HG02885 (cell line): ENCODE data around the gene FAM149B1.
"Not testable (repeated sequence)": the region's sequence is repeated elsewhere in the genome, so short reads cannot be mapped to it uniquely, and the experiment has no call there.

Source experiments
- ATAC-seq: cut with Tn5 transposase; IDR thresholded peaks from one replicate; pipeline ENCODE4 v1.9.1; 2021; ENCODE audit warnings: mild to moderate bottlenecking; ENCODE audit not compliant: unreplicated experiment, poor library complexity

The FAM149B1 gene

GRCh38 chr10:73167783-73168464 is at the start of gene FAM149B1, which contains the start of gene ECD:
Gene FAM149B1 (plus strand): TSS chr10:73168119. CDS start chr10:73168340, 221 bp downstream.
Gene ECD (minus strand): TSS chr10:73168008. CDS start chr10:73163937, 4,071 bp downstream.
- ATAC-seq: peak; percentile 94

GRCh38 chr10:73119457-73119856 is 48.5 kb upstream of the FAM149B1 start:
- no peak for ATAC-seq

DNA sequence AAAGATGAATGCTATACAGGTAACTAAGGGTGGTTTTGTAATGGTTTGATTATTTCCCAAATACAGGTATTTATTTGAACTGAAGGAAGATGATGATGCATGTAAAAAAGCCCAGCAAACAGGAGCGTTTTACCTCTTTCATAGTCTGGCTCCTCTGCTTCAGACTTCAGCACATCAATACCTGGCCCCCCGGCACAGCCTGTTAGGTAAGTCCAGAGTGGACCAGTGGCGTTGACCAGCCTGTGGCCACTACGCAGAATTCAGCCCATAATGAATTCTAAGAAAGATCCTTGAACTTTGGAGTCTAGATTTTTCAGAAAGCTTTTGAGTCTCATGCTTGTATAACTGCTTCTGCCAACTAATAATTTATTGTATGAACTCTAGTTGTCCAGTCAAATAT is 48.0 kb upstream of the FAM149B1 start:
- no peak for ATAC-seq

DNA sequence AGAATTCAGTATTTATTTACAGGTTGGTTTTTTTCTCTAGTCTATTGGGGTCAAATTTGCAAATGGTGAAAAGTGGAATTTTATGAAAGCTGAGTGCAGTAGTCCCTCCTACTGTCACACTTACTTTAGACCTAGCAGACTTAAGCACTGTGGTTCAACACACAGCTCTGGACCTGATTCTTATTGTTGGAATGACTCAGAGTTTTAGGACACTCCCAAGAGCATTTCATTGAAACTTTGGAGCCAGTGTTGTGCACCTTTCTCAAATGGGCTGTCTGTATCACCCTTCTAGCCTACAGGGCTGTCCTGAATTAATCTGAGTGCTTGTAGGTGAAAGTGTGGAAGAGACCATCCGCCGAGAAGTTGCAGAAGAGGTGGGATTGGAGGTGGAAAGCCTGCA is 41.6 kb upstream of the FAM149B1 start:
- no peak for ATAC-seq

DNA sequence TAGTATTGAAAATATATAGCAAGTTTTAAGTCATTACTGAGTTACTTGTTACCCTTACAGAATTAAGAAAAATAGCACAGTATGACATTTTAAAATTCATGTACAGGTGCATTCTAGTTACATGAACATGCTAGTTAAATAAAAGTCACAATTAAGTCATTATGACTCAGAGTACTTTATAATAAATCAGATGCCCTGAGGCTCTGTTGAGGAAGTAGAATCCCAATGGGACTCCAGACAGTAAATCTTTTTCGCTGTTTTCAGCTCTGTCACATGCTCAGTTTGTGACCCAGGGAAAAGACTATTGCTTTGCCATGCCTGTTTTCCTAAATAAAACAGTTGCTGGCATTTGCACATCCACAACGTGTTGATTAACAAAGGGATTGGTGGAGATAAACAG is 36.6 kb upstream of the FAM149B1 start:
- ATAC-seq: no peak

GRCh38 chr10:73131913-73132686 is 35.8 kb upstream of the FAM149B1 start:
- ATAC-seq: no peak

GRCh38 chr10:73134727-73135126 is 33.2 kb upstream of the FAM149B1 start:
- no peak for ATAC-seq

DNA sequence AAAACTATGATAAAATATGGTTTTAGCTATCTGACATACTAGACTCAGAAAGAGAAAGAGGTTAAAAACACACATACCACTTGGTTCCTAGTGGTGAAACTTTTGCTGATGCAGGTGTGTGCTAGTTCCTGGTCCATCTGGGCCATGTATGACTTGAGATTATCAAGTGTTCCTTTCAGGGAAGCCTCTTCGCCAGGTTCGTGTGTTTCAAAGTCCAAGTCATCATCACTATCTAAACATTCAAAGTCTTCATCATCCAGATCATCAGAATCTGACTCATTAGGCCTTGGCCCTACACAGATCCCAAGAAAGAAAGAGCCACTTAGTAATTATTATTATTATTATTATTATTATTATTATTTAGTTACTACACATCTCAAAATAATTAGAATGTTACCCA is 31.3 kb upstream of the FAM149B1 start:
- no peak for ATAC-seq

- ATAC-seq: no peak
Measured at GRCh38 chr10:73139251-73139650, 28.7 kb upstream of the FAM149B1 start.

- ATAC-seq: no peak
Measured at GRCh38 chr10:73141603-73142002, 26.3 kb upstream of the FAM149B1 start.

DNA sequence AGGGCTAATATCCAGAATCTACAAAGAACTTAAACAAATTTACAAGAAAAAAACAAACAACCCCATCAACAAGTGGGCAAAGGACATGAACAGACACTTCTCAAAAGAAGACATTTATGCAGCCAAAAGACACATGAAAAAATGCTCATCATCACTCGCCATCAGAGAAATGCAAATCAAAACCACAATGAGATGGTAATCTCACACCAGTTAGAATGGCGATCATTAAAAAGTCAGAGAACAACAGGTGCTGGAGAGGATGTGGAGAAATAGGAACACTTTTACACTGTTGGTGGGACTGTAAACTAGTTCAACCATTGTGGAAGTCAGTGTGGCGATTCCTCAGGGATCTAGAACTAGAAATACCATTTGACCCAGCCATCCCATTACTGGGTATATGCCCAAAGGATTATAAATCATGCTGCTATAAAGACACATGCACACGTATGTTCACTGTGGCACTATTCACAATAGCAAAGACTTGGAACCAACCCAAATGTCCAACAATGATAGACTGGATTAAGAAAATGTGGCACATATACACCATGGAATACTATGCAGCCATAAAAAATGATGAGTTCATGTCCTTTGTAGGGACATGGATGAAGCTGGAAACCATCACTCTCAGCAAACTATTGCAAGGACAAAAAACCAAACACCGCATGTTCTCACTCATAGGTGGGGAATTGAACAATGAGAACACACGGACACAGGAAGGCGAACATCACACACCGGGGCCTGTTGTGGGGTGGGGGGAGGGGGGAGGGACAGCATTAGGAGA is 17.1 kb upstream of the FAM149B1 start:
- ATAC-seq: not testable (repeated sequence)

- ATAC-seq: no peak
Measured at GRCh38 chr10:73152009-73152408, 15.9 kb upstream of the FAM149B1 start.

DNA sequence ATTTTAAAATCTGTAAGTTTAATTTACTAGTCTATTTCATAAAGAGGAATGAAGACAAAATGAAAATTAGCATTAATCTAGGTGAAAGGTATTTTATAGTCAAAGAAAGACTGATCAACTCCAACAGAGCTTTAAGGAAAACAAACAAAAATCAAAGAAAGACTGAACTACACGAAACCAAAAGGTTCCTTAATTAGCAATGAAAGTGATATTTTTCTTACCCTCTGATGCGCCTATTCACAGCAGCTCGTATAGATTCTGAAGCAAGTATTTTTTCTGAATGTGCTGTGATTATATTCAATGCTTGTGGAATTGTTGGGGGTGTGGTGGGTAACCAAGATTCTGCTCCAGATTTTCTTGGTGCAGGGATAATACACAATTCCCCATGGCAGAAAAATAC is 11.9 kb upstream of the FAM149B1 start:
- no peak for ATAC-seq

- ATAC-seq: no peak
Measured at GRCh38 chr10:73159038-73159648, 8.8 kb upstream of the FAM149B1 start.

DNA sequence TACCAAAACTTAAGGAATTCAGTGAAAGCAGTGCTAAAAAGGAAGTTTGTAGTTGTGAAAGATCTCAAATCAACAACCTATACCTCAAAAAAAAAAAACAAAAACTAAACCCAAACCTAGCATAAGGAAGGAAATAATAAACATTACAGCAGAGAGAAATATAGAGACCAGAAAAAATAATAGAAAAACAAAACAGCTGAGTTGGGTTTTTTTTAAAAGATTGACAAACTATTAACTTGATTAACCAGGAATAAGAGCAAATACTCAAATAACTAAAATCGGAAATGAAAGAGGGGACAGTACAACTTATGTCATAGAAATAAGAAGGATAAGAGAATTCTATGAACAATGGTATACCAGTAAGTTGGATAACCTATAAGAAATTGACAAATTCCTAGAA is 6.8 kb upstream of the FAM149B1 start:
- no peak for ATAC-seq

GRCh38 chr10:73161662-73162061 is 6.3 kb upstream of the FAM149B1 start:
- ATAC-seq: no peak

DNA sequence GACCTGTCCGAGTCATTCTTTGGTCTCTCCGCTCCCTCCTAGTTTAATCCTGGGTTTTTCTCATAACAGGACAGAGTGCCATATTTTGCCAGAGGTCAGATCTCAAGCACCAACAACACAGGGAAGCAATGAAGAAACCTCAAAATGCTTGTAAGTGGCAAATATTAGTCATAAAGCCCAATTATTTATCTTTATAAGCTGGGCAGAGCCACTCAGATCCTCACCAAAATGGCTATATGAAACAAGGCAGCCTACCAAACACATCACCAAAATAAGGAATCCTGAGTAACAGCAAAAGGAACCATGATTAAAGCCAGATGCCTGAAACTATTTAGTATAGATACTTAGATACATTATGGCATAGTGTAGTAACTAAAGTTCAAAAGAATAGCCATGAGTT is 4.8 kb upstream of the FAM149B1 start:
- ATAC-seq: no peak

DNA sequence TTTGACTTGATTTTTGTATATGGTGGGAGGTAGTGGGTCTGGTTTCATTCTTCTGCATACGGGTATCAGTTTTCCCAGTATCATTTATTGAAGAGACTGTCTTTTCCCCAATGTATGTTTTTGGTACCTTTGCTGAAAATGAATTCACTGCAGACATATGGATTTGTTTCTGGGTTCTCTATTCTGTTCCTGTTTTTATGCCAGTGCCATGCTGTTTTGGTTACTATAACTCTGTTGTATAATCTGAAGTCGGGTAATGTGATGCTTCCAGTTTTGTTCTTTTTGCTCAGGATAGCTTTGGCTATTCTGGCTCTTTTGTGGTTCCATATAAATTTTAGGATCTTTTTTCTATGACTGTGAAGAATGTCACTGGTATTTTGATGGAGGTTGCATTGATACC is 947 bp upstream of the FAM149B1 start:
- ATAC-seq: no peak

DNA sequence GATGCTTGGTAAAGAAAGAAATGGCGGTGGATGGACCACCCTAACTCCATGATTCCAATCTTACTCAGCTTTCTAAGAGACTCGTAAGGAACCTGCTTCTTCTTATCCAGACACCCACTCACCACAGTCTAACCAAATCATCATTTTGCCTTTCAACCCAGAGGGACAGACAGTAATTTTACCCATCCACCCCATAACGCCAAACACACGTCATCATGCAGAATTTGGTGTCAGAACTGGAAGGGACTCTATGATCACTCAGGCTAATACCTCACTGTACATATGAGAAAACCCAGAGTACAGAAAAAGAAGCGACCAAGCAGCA is 499 bp upstream of the FAM149B1 start:
- no peak for ATAC-seq

- ATAC-seq: peak; percentile 28
Measured at GRCh38 chr10:73168465-73168803, 515 bp downstream of the FAM149B1 start.

DNA sequence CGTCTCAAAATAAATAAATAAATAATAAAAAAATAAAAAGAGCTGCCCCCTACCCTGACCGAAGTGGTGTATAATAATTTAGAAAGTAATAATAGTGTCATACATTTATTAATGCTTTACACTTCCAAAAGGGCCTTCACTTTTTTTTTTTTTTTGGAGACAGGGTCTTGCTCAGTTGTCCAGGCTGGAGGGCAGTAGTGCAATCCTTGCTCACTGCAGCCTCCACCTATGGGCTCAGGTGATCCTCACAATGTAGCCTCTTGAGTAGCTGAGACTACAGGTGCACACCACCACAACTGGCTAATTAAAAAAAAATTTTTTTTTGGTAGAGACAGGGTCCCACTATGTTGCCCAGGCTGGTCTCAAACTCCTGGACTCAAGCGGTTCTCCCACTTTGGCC is 1.4 kb downstream of the FAM149B1 start:
- no peak for ATAC-seq
